HG03095 (cell line): ENCODE data around the gene CLECL1.
A peak's percentile ranks its signal among the peaks of the same experiment; 100 is the strongest.
"Not testable (repeated sequence)": the region's sequence is repeated elsewhere in the genome, so short reads cannot be mapped to it uniquely, and the experiment has no call there.

ENCODE experiments used
- ATAC-seq: cut with Tn5 transposase; IDR thresholded peaks from one replicate; pipeline ENCODE4 v1.9.1; 2021; ENCODE audit warnings: moderate library complexity; ENCODE audit not compliant: unreplicated experiment

CLECL1 gene

GRCh38 chr12:9752145-9752933, 19.4 kb upstream of the CLECL1 start:
- no peak for ATAC-seq

- no peak for ATAC-seq
Observed at GRCh38 chr12:9751204-9752144, 18.6 kb upstream of the CLECL1 start.

- peak; percentile 65 for ATAC-seq
Observed at GRCh38 chr12:9750276-9751203, 17.6 kb upstream of the CLECL1 start.

GRCh38 chr12:9749640-9750039, 16.7 kb upstream of the CLECL1 start:
- ATAC-seq, result no peak

GRCh38 chr12:9745199-9745598, 12.3 kb upstream of the CLECL1 start:
- ATAC-seq, result no peak

- no peak for ATAC-seq
Observed at GRCh38 chr12:9742661-9743060, 9.8 kb upstream of the CLECL1 start.

- ATAC-seq, result peak; percentile 79
Observed at GRCh38 chr12:9741726-9742125, 8.8 kb upstream of the CLECL1 start.

GRCh38 chr12:9740106-9740750, 7.3 kb upstream of the CLECL1 start:
- ATAC-seq, result no peak

GRCh38 chr12:9739404-9740105, 6.7 kb upstream of the CLECL1 start:
- ATAC-seq, result not testable (repeated sequence)

- ATAC-seq, result not testable (repeated sequence)
Observed at GRCh38 chr12:9738905-9739304, 6.0 kb upstream of the CLECL1 start.

- ATAC-seq, result no peak
Observed at GRCh38 chr12:9736936-9737705, 4.2 kb upstream of the CLECL1 start.

- no peak for ATAC-seq
Observed at GRCh38 chr12:9735601-9736000, 2.7 kb upstream of the CLECL1 start.

GRCh38 chr12:9731797-9732196, 1.1 kb downstream of the CLECL1 start:
- no peak for ATAC-seq

GRCh38 chr12:9731393-9731792, 1.5 kb downstream of the CLECL1 start:
- no peak for ATAC-seq

GRCh38 chr12:9730591-9730990, 2.3 kb downstream of the CLECL1 start:
- ATAC-seq, result no peak

GRCh38 chr12:9730011-9730410, 2.9 kb downstream of the CLECL1 start:
- ATAC-seq, result no peak

- no peak for ATAC-seq
Observed at GRCh38 chr12:9729082-9729481, 3.8 kb downstream of the CLECL1 start.

- no peak for ATAC-seq
Observed at GRCh38 chr12:9727813-9728212, 5.1 kb downstream of the CLECL1 start.
